NB4 (cell line): ENCODE data around the gene CNPY3.

Experiments
- DNase-seq: peaks from one replicate; pipeline ENCODE4 v3.0.0; 2010; ENCODE audit warnings: low read depth
- H3K4me3 ChIP-seq: one replicate; pipeline ENCODE4 v1.5.1; 2011; ENCODE audit warnings: mild to moderate bottlenecking, low read depth, low read length, moderate library complexity
- MYC ChIP-seq: IDR thresholded peaks from 2 replicates; pipeline ENCODE4 v1.6.1; 2011; ENCODE audit warnings: low read depth, low read length
- POLR2A ChIP-seq: IDR thresholded peaks from 2 replicates; pipeline ENCODE4 v1.6.1; 2011; ENCODE audit warnings: mild to moderate bottlenecking; ENCODE audit not compliant: insufficient read length; ENCODE audit errors: extremely low read depth
- TF ChIP-seq, protein P1 (sequence below): IDR thresholded peaks from one replicate; pipeline ENCODE4 v1.5.1; 2012; ENCODE audit warnings: low read depth, low read length
- TF ChIP-seq, protein P2 (sequence below): IDR thresholded peaks from 2 replicates; pipeline ENCODE4 v1.6.1; 2011; ENCODE audit warnings: low read depth, low read length

Gene CNPY3

DNA sequence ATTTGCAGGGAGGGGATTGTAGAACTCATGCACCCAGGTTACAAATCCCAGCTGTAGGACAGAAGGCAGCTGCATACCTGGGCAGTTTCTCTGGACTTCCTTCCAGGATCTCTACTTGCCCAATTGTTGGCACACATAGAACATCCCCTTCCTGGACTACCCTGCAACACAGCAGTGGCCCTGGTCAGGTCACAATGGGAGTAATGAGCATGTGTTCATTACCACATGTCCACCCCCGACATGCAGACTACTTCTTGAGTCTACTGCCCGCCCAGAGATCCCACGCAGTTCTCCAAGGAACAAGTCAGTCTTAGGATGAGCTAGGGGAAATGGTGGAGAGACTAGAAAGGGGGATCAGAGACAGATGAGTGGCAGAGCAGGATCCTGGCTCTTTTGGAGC lies 44.6 kb downstream of the CNPY3 start:
- TF ChIP-seq, protein P1, sequence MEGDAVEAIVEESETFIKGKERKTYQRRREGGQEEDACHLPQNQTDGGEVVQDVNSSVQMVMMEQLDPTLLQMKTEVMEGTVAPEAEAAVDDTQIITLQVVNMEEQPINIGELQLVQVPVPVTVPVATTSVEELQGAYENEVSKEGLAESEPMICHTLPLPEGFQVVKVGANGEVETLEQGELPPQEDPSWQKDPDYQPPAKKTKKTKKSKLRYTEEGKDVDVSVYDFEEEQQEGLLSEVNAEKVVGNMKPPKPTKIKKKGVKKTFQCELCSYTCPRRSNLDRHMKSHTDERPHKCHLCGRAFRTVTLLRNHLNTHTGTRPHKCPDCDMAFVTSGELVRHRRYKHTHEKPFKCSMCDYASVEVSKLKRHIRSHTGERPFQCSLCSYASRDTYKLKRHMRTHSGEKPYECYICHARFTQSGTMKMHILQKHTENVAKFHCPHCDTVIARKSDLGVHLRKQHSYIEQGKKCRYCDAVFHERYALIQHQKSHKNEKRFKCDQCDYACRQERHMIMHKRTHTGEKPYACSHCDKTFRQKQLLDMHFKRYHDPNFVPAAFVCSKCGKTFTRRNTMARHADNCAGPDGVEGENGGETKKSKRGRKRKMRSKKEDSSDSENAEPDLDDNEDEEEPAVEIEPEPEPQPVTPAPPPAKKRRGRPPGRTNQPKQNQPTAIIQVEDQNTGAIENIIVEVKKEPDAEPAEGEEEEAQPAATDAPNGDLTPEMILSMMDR, result no peak
- TF ChIP-seq, protein P2, sequence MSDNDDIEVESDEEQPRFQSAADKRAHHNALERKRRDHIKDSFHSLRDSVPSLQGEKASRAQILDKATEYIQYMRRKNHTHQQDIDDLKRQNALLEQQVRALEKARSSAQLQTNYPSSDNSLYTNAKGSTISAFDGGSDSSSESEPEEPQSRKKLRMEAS, result 0 out of 2 replicates have a peak, but pooled peaks have one; percentile 17
- TF ChIP-seq POLR2A, result no peak
- no peak for TF ChIP-seq MYC
- H3K4me3 ChIP-seq, result no peak overlapping the region
- DNase-seq, result peak; percentile 24

DNA sequence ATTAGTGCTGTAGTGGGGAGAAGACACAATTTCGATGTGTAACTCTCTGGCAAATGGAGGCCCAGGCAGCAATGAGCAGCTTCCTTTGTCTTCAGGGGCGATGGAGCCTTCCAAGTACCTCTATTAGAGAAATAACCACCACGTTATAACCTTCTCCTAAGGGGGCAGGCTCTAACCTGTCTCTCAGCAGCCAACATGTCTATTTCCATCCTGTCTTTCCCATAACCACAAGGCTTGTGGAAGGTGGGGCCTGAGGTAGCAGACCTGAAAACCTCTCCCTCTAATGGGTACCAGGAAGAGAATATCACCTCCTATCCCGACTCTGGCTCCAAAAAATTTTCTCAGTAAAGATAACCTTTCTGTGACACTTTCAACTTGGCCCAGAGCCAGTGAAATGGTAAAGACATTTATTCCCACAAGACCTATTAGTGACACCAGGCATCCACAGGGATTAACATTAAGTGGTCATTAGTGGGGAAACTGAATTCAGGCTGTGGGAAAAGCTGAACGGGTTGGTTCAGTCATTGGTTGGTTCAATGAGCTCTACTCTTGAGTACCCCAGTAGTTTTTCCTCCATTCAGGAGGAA lies 45.7 kb downstream of the CNPY3 start:
- TF ChIP-seq, protein P1, result no peak
- TF ChIP-seq, protein P2, result no peak
- TF ChIP-seq POLR2A, result no peak
- no peak for TF ChIP-seq MYC
- H3K4me3 ChIP-seq, result no peak overlapping the region
- DNase-seq, result no peak

DNA sequence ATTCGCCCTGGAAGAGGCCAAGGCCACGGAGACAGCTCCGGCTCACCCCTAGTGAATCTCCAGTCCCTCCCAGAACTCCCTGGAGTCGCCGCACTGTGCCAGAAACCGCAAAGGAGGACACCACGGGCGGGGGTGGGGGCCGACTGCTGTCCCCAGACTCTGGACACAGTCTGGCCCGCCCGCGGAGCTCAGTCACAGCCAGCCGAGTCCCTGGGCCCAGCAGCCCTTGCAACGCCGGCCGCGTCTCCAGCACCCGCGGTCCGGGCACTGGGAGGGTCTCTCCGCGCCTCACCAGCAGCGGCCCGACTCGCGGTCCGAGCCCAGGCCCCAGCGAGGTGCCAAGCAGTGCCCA lies 49.2 kb downstream of the CNPY3 start:
- DNase-seq, result peak; percentile 53
- TF ChIP-seq, protein P1, result no peak
- TF ChIP-seq POLR2A (no peak), MYC (no peak)
- TF ChIP-seq, protein P2, result no peak

DNA sequence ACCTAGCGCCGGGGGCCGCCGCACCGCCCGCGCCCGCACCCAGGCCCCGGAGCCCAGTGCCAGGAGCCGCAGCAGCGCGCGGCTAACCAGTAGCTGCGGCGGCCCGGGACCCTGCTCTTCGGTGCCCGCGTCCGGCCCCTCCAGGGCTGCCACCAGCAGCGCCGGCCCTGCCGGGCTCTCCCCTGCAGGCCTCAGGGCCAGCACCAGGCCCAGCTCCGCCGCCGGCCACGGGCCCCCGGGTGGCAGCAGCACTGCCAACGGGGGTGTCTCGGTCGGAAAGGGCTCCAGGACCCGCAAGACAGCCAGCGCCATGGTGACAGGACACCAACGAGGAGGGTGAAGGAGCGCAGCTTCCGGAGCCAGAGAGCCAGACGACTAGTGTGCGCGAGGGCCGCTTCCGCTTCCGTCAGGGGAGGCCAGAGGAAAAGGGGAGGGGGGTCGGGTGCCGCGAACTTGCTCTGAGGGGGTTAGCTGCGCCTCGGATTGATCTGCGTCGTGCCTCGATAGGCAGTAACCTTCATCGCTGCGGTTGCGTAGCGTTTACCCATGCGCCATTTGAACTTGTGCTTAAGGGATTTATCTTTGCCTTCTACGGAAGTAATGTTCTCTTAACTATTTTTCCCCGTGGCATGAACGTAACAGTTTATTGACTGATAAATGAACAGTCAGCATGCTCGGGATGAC lies 49.7 kb downstream of the CNPY3 start, which contains the start of gene PEX6:
TSS of gene PEX6 (minus strand) at position 343 of the 684 bp plus-strand sequence. CDS start at position 312, 31 bp downstream.
- peak within 1 kb of the TSS; percentile 88 for H3K4me3 ChIP-seq
- DNase-seq, result peak; percentile 98
- TF ChIP-seq, protein P2, result peak; percentile 62; the same call in 1 of the 2 replicates
- TF ChIP-seq, protein P1, result no peak
- TF ChIP-seq MYC (peak; percentile 81), POLR2A (peak; percentile 95)

More for the DNA sequence above, 49.2 kb downstream of the CNPY3 start:
- H3K4me3 ChIP-seq, result peak overlapping the region; percentile 88

DNA sequence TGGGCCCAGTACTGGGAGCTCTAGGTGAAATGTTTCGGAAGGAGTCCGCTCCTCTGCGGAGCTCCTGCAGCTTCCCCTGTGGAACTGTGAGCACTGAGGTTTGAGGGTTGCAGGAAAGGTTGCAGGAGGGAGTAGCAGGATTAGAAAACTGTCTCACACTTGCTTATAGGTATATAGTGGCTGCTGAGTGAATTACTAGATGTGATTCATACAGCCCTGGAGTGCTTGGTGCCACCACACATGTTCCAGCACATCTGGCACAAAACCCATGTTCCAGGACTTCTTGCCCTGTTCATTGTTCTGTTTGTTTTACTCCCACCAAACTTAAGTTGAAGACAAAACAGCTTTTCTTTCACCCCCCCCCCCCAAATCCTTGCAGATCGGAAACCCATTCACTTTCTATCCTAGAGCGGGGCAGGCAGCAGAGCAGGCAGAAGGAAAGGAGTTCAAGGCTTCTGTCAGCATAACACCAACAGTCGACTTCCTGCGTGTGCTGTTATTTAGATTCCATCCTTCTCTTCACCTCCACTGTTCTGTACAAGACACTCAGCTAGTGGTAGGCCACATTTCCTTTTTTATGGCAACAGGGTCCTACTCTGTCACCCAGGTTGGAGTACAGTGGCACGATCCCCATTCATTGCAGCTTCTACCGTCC lies 50.4 kb downstream of the CNPY3 start:
- no peak for DNase-seq
- TF ChIP-seq, protein P2, result no peak
- TF ChIP-seq MYC (no peak), POLR2A (no peak)
- TF ChIP-seq, protein P1, result no peak
- peak overlapping the region; percentile 88 for H3K4me3 ChIP-seq
